Measurements from ENCODE around the gene SORCS2. TPM values are rescaled to one million over a fixed set of nuclear protein-coding genes. Genes with fewer than 3 reads are reported as not detected.

SORCS2 gene
- polyA plus RNA-seq, 1 of the 3 experiments (the other 2 are of a cell fraction): 1.6 TPM

DNA sequence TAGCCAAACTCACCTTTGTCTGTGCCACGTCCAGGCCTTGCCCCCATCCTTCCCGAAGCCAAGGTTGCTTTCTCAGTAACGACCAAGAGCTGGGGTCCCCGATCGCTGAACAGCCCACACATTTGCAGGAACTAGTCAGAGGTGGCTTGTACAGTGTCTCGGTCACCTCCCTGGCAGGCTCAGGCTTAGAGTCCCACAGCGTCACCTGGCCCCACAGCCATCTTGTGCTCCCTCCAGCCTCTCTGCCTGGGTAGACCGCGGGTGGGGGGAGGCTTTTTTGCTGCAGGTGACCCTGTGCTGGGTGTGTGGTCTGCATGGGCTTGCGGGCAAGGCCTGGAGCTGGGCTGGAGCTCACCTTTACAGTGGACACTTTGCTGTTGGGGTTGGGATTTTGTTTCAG lies 182.2 kb downstream of the SORCS2 start:
- H3K4me3 ChIP-seq (ENCODE audit: low read depth in 2 of 2, low read length in 1 of 2): no peak overlapping the region
- TF ChIP-seq GABPA (IDR thresholded peaks at IDR 0.05; ENCODE audit: low read depth): no peak
- TF ChIP-seq, protein P1, sequence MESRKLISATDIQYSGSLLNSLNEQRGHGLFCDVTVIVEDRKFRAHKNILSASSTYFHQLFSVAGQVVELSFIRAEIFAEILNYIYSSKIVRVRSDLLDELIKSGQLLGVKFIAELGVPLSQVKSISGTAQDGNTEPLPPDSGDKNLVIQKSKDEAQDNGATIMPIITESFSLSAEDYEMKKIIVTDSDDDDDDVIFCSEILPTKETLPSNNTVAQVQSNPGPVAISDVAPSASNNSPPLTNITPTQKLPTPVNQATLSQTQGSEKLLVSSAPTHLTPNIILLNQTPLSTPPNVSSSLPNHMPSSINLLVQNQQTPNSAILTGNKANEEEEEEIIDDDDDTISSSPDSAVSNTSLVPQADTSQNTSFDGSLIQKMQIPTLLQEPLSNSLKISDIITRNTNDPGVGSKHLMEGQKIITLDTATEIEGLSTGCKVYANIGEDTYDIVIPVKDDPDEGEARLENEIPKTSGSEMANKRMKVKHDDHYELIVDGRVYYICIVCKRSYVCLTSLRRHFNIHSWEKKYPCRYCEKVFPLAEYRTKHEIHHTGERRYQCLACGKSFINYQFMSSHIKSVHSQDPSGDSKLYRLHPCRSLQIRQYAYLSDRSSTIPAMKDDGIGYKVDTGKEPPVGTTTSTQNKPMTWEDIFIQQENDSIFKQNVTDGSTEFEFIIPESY (IDR thresholded peaks at IDR 0.05; ENCODE audit: borderline replicate concordance, low read depth): no peak
- TF ChIP-seq POLR2AphosphoS5 (IDR thresholded peaks at IDR 0.05; ENCODE audit: low read depth, low read length): no peak
- no peaks in the 10 kb centered on the region; the same call in 1 of the 2 replicates for H3K27me3 ChIP-seq (ENCODE audit: insufficient read depth)
- H3K9me3 ChIP-seq: no peaks in the 10 kb centered on the region
- no peak for DNase-seq
- H3K27ac ChIP-seq (ENCODE audit: low read depth in 2 of 2, low read length in 1 of 2): no peak overlapping the region
- peaks cover 5% of the 10 kb centered on the region in 2 experiments; a peak in 1 of 4 replicates for H3K4me1 ChIP-seq (ENCODE audit: control insufficient read depth in 1 of 2, insufficient read depth in 2 of 2, low read depth in 1 of 2, low read length in 1 of 2)
- H3F3A ChIP-seq (replicated peaks; ENCODE audit: insufficient read depth): no peaks in the 10 kb centered on the region
- ChIA-PET CTCF (interaction anchor here (1.9 kb wide), 1 partner anchor 78 kb away, joined by 4 read pairs; no protein-coding TSS in a partner anchor), POLR2A (interaction anchor here (0.6 kb wide), 1 partner anchor 179 kb away, joined by 3 read pairs; no protein-coding TSS in a partner anchor)
- H2AFZ ChIP-seq (ENCODE audit: low read depth): no peak overlapping the region
- no peak overlapping the region for H3K9ac ChIP-seq
- WGBS (ENCODE audit: low lambda C conversion rate): 19% methylated on average over 2 of the region's 10 CpGs
- no peak overlapping the region for H3K4me2 ChIP-seq
- no peaks in the 10 kb centered on the region for H3K36me3 ChIP-seq (replicated peaks in 1 of 2; ENCODE audit: control insufficient read depth in 1 of 2, insufficient read depth in 2 of 2, low read length in 1 of 2)
- no peaks in the 10 kb centered on the region for H3K9me2 ChIP-seq
- H3K79me2 ChIP-seq (ENCODE audit: insufficient read depth): no peaks in the 10 kb centered on the region
- no peaks in the 10 kb centered on the region for H4K20me1 ChIP-seq (ENCODE audit: insufficient read depth)

DNA sequence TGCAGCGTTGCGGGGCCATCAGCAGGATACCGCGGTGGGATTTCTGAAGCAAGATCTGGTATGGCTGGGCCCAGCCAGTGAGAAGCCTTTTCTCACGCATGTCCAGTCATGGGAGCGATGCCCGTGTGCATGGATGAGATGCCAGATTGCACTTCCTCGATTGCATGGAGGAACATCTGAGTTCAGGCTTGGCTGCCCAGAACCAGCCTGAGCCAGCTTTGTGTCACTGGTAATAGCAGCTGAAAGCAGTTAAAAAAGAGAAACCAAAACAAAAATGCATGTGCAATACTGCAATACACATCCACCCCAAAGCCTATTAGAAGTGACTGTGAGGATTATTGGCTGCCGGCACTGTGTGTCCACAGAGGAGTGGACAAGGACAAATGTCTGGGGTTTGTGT lies 183.1 kb downstream of the SORCS2 start:
- DNase-seq: no peak
- Histone ChIP-seq H3K36me3 (replicated peaks in 1 of 2; ENCODE audit: control insufficient read depth in 1 of 2, insufficient read depth in 2 of 2, low read length in 1 of 2) (no peaks in the 10 kb centered on the region), H3K9ac (no peak overlapping the region), H3F3A (replicated peaks; ENCODE audit: insufficient read depth) (no peaks in the 10 kb centered on the region), H3K4me1 (ENCODE audit: control insufficient read depth in 1 of 2, insufficient read depth in 2 of 2, low read depth in 1 of 2, low read length in 1 of 2) (peaks cover 5% of the 10 kb centered on the region in 2 experiments; a peak in 1 of 4 replicates), H3K4me2 (no peak overlapping the region), H3K27me3 (ENCODE audit: insufficient read depth) (no peaks in the 10 kb centered on the region; the same call in 1 of the 2 replicates), H2AFZ (ENCODE audit: low read depth) (no peak overlapping the region), H3K27ac (ENCODE audit: low read depth in 2 of 2, low read length in 1 of 2) (no peak overlapping the region), H3K9me2 (no peaks in the 10 kb centered on the region), H3K4me3 (ENCODE audit: low read depth in 2 of 2, low read length in 1 of 2) (no peak overlapping the region), H3K79me2 (ENCODE audit: insufficient read depth) (no peaks in the 10 kb centered on the region), H3K9me3 (no peaks in the 10 kb centered on the region), H4K20me1 (ENCODE audit: insufficient read depth) (no peaks in the 10 kb centered on the region)
- ChIA-PET POLR2A (no interaction called here), CTCF (interaction anchor here (1.9 kb wide), 1 partner anchor 79 kb away, joined by 4 read pairs; no protein-coding TSS in a partner anchor)
- 72% methylated on average over 8 of the region's 9 CpGs for WGBS (ENCODE audit: low lambda C conversion rate)
- no peak for TF ChIP-seq NFIC (IDR thresholded peaks at IDR 0.05; ENCODE audit: borderline replicate concordance)

DNA sequence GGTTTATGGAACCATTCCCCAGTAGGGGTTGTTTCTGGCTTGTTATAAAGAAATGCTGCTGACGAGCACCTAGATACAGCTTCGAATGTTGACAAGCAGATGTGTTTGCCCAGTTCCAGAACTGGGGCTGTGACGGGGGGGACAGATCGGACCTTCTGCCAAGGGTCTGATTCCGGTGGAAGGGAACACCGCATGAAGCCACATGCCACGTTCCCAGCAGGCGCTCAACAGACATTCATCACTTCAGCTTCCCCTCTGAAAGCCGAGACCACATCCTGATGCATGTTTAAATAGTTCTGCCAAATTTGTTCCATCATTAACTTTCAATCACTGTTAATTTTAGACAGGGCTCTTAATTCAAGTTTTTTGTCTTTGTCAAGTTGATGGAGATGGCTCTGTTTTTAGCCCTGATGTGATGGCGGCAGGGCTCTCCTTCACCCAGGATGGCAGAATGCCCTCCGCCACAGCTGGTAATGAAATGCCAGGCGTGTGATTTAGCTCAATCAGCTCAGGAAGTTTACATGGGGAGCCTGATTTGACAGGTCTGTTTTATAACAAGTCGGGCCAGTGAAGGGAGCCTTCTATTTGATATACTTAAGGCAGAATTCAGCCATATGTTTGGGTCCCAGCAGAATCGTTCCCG lies 185.0 kb downstream of the SORCS2 start:
- TF ChIP-seq GATA2 (CRISPR knock-in tag; IDR thresholded peaks at IDR 0.05) (0 out of 2 replicates have a peak, but pooled peaks have one; percentile 18), TCF12 (IDR thresholded peaks at IDR 0.05) (peak; percentile 23; the same call in 1 of the 2 replicates), FOXJ3 (CRISPR knock-in tag; IDR thresholded peaks at IDR 0.05) (no peak)
- TF ChIP-seq, protein P2, sequence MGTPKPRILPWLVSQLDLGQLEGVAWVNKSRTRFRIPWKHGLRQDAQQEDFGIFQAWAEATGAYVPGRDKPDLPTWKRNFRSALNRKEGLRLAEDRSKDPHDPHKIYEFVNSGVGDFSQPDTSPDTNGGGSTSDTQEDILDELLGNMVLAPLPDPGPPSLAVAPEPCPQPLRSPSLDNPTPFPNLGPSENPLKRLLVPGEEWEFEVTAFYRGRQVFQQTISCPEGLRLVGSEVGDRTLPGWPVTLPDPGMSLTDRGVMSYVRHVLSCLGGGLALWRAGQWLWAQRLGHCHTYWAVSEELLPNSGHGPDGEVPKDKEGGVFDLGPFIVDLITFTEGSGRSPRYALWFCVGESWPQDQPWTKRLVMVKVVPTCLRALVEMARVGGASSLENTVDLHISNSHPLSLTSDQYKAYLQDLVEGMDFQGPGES (IDR thresholded peaks at IDR 0.05; ENCODE audit: low read depth, low read length): no peak
- Histone ChIP-seq H2AFZ (ENCODE audit: low read depth) (no peak overlapping the region), H3K79me2 (ENCODE audit: insufficient read depth) (no peaks in the 10 kb centered on the region), H3K4me3 (ENCODE audit: low read depth in 2 of 2, low read length in 1 of 2) (no peak overlapping the region), H3K9me3 (no peaks in the 10 kb centered on the region), H4K20me1 (ENCODE audit: insufficient read depth) (no peaks in the 10 kb centered on the region), H3K27me3 (ENCODE audit: insufficient read depth) (no peaks in the 10 kb centered on the region; the same call in 1 of the 2 replicates), H3K9me2 (no peaks in the 10 kb centered on the region), H3K4me2 (no peak overlapping the region), H3K4me1 (ENCODE audit: control insufficient read depth in 1 of 2, insufficient read depth in 2 of 2, low read depth in 1 of 2, low read length in 1 of 2) (peaks cover 0 to 11% of the 10 kb centered on the region in 2 experiments; a peak in 1 of 4 replicates), H3K27ac (ENCODE audit: low read depth in 2 of 2, low read length in 1 of 2) (no peak overlapping the region), H3K9ac (no peak overlapping the region), H3F3A (replicated peaks; ENCODE audit: insufficient read depth) (no peaks in the 10 kb centered on the region), H3K36me3 (replicated peaks in 1 of 2; ENCODE audit: control insufficient read depth in 1 of 2, insufficient read depth in 2 of 2, low read length in 1 of 2) (no peaks in the 10 kb centered on the region)
- peak; percentile 64 for DNase-seq
- CTCF ChIA-PET: no interaction called here
- POLR2A ChIA-PET: interaction anchor here (0.7 kb wide), 1 partner anchor 19 kb away, joined by 3 read pairs; no protein-coding TSS in a partner anchor
- WGBS (ENCODE audit: low lambda C conversion rate): 45% methylated on average over 11 of the region's 15 CpGs

Data from SK-N-SH (cell line).